ENCODE results near the gene NELFA. TPM values are rescaled to one million over a fixed set of nuclear protein-coding genes. Genes with fewer than 3 reads are reported as not detected.

Gene NELFA
- polyA plus RNA-seq, 4 donors, result 25.7 to 50.3 (median 43.9) TPM

DNA sequence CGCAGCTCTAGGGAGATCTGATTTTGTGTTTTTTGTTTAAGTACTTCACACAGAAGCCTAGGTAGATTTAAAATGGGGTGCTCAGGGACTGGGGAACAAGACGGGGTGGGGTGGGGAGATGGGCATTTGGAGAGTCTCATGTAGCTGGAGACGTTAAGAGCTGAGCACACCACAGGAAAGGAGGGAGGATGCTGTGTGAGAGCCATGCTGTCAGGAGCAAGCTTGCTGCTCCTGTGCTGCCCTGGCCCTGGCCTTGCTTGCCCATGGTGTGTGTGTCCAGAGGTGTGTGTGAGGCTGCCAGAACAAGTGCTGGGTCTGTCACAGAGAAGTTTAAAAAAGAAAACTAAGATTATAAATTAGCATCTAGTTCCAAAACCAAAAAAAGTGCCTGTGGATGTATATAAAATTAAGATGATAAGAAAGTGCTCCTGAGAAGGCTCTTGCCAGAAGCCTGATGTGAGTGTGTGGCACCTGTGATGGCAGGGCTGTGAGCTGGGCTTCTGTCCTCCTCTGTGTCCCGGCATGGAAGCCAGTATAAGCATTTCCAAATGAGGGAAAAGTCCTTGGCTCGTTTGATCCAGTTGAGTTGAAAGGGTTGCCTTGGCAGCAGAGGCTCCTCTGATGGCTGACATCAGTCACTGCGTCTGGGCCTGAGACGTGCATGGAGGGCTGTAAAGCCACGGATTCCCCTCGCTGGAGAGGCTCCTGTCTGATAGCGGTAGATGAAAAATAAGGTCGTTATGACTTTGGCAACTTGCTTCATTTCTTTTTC is 63.5 kb downstream of the NELFA start:
- no peak for DNase-seq (ENCODE audit: low read depth in 4 of 4, low spot score in 2 of 4)

DNA sequence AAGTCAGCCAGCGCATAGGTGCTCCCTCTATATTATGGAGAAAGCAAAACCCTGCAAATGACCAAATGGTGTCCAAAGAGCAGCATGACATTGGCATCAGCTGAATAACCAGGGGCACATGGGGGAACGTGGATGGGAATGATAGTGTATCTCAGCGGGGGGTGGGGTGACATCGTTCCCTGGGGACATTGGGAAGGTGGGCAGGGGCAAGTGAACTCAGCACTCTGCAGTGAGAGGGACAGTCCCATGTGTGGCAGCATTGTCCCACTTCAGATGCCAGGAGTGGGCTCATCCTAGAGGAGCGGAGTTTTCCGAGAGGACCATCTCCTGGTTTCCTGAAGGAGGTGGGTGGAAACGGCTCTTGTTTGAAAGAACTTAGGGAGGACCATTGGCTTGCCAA is 64.8 kb downstream of the NELFA start:
- DNase-seq (ENCODE audit: low read depth in 4 of 4, low spot score in 2 of 4), result no peak

- no peak for DNase-seq (ENCODE audit: low read depth in 4 of 4, low spot score in 2 of 4)
Observed at GRCh38 chr4:1940566-1940965, 68.2 kb downstream of the NELFA start.

DNA sequence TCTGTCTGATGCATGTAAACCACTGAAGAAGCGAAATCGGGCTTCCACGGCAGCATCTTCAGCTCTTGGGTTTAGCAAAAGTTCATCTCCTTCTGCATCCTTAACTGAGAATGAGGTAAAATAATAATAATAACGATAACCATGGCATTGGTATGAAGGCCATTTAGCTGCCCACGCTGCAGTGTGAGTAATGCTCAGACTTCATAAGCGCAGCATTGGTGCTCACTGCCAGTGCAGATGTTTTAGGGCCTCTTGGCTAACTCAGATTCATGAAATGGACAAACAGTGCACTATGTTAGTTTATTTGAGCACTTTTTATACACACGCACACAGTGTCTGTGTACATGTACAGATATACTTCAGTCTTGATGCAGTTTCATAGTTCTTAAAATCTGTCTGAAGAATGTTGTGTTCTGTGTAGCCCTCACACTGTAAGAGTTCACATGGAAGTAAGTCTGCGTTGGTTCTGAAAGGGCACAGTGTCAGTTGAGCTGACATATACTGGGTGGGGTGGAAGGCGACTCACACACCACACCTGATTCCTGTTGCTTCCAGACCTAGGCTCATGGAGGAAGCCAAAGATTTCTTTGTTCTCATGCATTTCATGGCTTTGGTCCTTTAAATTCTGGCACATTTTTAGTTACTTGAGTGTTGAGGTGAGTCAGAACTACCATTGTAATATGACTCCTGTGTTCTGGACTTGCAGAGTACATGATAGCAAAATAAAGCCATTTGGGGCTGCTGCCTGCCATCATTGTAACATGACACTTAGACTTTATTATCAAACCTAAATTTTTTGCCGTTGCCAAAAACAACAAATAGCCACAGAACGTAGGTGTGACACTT is 68.9 kb downstream of the NELFA start:
- no peak for DNase-seq (ENCODE audit: low read depth in 4 of 4, low spot score in 2 of 4)

DNA sequence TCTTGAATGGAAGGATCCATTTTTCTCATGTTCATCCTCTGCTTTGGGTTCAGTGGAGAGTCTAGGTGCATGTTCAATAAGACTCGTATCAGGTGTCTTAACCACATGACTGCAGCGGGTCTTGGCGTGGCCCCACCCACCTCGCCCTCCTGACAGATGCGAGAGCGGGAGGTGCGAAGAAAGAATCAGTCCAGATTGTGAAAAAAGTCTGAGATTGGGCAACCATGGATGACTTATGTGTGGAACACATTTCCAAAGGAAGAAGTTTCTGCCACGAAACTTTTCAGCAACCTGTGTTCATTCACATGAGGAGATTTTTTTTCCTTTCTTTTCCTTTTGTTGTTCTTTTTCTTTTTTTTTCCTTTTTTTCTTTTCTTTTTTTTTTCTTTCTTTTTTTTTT is 70.7 kb downstream of the NELFA start:
- DNase-seq (ENCODE audit: low read depth in 4 of 4, low spot score in 2 of 4), result no peak

- no peak for DNase-seq (ENCODE audit: low read depth in 4 of 4, low spot score in 2 of 4)
Observed at GRCh38 chr4:1937550-1937949, 71.2 kb downstream of the NELFA start.

DNA sequence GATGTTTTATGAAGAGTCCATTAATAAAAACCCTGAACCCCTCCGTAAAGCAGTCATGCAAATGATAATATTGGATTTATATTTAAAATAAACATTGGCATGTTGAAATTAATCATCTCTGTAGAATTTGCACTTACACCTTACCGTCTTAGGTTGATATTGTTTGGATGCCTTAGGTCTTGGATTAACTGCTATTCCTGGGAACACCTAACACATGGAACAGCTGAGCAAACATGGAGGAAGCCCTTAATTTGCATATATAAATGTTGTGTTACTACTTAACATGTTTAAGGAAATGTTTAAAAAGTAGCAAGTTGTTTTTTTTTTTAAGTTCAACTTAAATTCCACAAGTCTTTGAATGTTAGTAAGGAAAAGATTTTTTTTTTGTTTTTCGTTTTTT is 75.1 kb downstream of the NELFA start:
- no peak for DNase-seq (ENCODE audit: low read depth in 4 of 4, low spot score in 2 of 4)

- no peak for DNase-seq (ENCODE audit: low read depth in 4 of 4, low spot score in 2 of 4)
Observed at GRCh38 chr4:1932736-1933135, 76.0 kb downstream of the NELFA start.

Other genes starting within 250 kb of the NELFA start
- 100 to 1,000 TPM in 2 of 4 donors, 10 to 100 TPM in 2; 70.0 to 150 (median 103) TPM for gene FGFR3, start 215.7 kb downstream of the NELFA start, polyA plus RNA-seq (ENCODE audit: insufficient read length in 4 of 4)
- 10 to 100 TPM; 18.7 to 30.1 (median 24.2) TPM for gene LETM1, start 152.8 kb downstream of the NELFA start, polyA plus RNA-seq (ENCODE audit: insufficient read length in 4 of 4)
- gene NSD2, start 137.6 kb downstream of the NELFA start, polyA plus RNA-seq (ENCODE audit: insufficient read length in 4 of 4), result 10 to 100 TPM; 64.6 to 91.3 (median 75.4) TPM
- 1 to 10 TPM; 7.1 to 8.1 (median 7.3) TPM for gene NAT8L, start 50.4 kb upstream of the NELFA start, polyA plus RNA-seq (ENCODE audit: insufficient read length in 4 of 4)
- 10 to 100 TPM; 17.3 to 21.8 (median 19.7) TPM for gene HAUS3, start 233.1 kb upstream of the NELFA start, polyA plus RNA-seq (ENCODE audit: insufficient read length in 4 of 4)
- 1 to 10 TPM; 1.4 to 5.4 (median 3.6) TPM for gene POLN, start 233.1 kb upstream of the NELFA start, polyA plus RNA-seq (ENCODE audit: insufficient read length in 4 of 4)

Measured in left renal cortex interstitium (tissue), 4 donors.